Astrocyte of the hippocampus (primary cell): ENCODE results near the gene PCK2.

Experiments used
- DNase-seq: peaks from one replicate; pipeline ENCODE4 v3.0.0; 2011; ENCODE audit warnings: low read depth, low spot score

The PCK2 gene

DNA sequence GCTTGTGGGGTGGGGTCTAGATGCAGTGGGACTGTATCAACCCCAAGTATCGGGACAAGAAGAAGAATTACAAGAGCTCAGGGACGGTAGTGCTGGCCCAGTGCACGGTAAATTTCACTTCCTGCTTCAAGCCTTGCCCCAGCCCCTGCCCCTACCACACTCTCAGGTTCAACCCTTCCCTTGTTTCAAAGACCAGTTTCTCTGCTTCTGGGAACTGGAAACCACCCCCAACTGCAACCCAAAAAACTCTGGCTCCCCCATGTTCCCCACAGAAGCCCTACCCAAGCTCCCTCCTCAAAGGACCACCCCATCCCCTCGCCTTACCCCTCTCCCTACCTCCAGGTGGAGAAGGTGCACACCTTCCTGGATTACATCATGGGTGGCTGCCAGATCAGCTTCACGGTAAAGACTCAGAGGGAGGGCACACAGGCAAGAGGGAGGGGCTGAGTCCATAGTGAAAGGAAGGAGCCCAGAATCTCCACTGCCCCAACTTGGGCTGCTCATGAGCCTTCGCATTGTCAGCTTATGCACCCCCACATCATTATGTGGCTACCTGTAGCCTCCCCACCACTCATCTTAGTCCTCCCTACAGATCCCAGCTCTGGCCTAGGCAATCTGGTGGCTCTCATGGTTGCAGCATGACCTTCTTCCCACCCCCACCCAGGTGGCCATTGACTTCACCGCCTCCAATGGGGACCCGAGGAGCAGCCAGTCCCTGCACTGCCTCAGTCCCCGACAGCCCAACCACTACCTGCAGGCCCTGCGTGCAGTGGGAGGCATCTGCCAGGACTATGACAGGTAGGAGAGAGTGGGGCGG lies 18.4 kb upstream of the PCK2 start:
- DNase-seq: no peak

DNA sequence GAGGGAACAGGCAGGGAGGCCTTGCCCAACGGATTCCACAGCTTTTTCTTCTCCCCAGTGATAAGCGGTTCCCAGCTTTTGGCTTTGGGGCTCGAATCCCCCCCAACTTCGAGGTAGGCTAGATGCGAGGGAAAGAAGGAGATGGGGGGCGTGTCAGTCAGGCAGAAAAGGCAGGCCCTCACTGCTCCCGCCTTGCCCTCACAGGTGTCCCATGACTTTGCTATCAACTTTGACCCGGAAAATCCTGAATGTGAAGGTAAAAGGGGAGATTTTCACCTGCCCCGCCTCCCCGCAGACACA lies 17.9 kb upstream of the PCK2 start:
- no peak for DNase-seq

DNA sequence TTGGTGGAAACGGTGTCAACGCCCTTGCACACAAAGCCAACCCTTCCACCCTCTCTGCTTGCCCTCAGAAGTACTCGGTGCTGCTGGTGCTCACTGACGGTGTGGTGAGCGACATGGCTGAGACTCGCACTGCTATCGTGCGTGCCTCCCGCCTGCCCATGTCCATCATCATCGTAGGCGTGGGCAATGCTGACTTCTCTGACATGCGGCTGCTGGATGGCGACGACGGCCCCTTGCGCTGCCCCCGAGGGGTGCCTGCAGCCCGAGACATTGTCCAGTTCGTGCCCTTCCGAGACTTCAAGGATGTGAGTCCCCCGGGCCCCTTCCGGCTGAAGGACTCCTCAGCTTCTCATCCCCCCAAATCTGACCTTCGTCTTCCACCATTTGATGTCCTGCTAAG lies 17.0 kb upstream of the PCK2 start:
- DNase-seq: no peak

DNA sequence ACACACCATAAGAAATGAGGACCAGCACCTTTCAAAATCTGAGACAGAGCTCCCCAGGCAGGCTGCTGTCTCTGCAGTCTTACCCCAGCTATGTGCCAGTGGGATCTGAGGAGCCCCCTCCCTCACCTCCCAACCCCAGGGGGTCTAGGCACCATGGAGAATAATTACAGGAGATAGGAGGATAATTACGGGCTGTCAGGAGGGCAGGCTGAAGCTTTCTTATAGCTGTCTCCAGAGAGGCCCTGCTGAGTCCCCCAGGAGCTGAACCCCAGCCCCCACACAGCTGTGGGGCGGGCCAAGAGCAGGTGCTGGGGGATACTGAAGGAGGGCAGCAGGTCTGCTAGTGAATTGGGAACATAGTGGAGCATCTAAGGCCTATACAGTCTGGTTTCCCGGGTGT lies 16.0 kb upstream of the PCK2 start:
- no peak for DNase-seq

DNA sequence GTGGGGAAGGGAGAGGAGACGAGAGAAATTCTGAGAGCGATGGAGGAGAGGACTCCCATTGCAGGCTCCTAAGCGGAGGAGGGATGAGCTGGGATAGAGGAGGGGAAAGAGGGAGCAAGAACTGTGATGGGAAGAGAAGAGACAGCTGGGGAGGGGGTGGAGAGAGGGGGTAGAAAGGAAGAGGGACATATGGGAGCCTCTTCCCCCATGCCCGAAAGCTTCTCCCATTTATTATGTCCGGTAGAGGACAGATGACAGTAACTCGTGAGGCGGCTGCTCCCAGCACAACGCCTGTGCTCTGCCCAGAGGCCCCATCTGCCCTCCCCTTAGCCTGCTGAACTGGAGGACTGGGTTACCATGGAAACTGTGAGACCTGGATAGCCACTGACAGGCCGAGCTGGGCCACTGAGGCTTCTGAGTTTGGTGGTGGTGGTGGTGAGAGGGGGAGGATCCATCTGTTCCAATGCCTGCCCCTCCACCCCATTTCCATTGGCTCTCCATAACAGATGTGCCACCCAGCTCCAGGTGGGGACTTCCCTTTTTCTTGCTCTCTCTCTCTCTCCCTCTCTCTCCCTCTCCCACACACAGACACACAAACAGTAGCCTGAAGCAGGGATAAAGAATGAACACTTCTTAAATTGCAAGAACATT lies 14.5 kb upstream of the PCK2 start:
- no peak for DNase-seq

DNA sequence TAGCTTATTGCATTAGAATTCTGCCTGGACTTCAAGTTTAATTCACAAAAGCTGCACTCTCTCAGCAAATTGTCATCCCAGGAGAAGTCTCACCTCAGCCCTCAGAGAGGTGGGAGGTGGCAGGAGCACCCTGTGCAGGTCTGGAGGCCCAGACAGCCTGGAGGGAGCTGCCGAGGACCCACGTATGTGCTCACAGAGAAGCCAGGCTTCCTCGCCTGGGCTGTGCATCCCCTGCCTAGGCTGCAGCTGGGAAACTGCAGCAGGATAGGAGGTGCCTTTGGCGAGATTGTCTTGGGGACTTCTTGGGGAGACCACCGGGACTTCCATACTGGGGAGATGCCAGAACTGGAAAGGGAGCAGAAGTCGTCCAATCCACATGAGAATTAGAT lies 14.0 kb upstream of the PCK2 start:
- no peak for DNase-seq

DNA sequence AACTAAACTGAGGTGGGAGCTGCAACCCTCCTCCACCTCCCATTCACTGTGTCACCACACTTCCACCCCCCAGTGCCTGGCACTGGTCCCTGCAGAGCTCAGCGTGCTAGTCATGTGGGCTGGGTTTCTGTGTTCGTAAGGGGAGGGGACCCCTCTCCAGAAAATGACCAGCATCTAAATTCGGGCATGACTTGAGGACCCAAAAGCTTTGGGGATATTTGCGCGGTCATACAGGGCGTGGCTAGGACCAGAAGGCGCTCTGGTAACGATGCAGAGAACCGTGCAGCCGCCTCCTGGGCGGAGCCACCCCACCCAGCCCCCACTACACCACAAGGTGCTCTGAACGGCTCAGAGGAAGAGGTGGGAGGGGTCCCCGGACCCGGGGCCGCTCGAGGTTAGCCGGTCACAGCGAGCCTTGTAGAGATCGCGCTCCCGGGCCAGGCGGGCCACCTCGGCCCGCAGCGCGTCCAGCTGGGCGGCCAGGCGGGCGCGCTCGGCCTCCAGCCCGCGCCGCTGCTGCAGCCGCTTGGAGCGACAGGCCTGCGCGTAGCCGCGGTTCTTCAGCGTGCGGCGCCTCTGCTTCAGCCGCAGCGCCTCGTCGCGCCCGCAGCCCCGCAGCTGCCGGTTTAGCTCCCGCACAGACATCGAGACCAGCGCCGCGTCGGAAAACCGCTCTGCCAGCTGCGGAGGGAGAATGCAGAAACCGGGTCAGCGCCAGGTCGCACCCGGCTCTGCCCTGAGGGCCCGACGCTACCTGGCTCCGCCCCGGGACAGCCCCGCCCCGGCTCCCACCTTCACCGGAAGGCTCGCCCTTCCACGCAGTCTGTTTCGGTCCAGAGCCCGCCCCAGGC lies 13.0 kb upstream of the PCK2 start:
- DNase-seq: peak; percentile 57

DNA sequence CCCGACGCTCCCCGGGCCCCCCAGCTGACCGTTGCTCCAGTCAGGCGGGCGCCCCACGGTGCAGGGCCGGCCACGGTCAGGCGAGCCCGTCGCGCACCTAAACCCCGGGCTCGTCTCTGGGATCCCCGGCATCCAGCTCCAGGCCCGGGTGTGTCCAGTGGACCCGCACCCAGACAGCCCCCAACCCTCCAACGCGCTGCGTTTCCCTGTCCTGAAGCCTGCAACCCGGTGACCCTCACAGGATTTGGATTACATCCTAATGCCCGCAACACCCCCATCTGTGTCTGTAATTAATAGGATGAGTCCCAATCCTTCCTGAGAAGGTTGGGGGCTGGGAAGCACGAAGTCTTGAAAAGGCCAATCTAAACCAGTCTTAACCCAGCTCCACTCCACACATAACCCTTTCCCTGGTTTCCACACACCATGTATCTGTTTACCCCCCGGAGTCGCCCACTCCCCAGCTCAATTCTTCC lies 12.3 kb upstream of the PCK2 start:
- no peak for DNase-seq

DNA sequence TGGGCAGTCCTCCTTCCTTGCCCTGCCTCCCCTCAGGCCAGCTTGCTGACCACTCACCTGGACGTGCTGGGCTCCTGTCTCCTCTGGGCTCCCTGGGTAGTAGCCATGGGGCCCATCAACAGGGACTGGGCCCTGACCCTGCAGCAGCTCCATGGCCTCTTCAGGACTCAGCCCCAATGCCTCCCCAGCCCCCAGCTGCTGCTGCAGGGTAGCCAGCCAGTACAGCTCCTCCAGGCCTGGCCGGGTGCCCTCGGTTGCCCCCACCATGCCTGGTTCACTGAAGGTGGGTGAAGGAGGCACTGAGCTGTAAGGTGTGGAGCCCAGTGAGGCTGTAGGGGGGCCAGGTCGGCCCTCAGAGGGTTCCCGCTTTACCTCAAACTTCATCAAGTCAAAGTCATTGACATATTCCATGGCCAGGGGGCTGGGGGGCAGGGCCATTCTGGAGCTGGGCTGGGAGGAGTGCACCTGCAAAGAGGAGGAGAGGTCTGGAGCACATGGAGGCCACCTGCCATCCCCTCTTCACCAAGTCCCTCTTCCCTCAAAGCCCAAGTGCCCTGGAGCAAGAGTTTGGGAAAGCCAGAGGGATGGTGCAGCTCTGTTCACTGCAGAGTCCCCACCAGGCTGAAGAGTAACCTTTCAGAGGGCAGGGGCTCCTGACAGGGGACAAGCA lies 11.6 kb upstream of the PCK2 start:
- no peak for DNase-seq

DNA sequence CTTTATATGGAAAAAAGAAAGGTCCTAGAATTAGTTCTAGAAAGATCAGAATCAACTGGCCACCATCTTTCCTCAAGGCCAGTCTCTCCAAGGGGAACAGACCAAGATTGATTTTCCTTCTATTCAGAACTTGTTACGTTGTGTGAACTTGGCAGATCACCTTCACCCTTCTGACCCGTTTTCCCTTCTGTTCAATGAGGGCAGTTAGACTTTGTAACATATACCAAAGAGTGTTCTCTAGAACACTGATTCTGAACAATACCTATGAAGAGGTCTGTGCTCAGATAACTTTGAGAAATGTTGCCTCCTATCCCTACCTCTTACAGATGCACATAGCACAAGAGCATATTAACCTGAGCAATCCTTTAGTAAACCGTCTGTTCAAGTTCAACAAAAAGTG lies 10.6 kb upstream of the PCK2 start:
- DNase-seq: no peak

DNA sequence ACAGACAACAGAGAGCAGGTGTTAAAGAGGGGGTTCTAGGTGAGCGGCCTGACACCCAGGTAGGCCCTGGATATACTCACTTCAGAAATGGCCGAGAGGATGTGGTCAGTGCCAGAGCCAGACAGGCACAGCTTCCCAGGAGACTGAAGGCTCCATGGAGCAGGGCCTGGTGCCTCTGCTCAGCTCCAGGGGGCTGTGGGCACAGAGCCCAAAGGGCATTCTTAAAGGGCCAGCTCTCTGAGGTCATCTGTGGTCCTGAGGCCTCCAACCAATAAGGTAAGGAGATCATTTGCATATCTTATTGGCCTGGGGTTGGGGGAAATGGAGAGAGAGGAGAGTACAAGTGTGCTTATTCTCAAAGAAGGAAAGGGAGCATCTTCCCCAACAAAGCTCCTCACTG lies 9.7 kb upstream of the PCK2 start:
- peak; percentile 20 for DNase-seq

DNA sequence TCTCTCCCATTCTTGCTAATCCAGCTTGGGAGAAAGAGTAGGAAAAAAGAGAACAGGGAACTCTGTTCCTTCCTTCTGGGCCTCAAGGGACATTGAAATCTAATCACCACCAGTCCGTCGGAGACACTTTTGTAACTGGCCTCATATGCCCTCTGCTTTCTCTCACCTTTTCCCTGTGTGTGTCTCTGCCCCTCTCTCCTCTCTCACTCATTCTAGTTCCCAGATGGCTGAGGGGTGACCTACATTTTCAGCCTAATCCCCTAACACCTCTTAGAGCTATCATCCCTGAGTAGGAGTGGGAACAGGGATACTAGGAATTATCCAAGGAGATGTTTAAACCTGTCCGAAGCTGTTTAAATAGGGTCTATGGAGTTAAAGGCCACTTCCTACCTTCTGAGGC lies 8.9 kb upstream of the PCK2 start:
- DNase-seq: no peak

DNA sequence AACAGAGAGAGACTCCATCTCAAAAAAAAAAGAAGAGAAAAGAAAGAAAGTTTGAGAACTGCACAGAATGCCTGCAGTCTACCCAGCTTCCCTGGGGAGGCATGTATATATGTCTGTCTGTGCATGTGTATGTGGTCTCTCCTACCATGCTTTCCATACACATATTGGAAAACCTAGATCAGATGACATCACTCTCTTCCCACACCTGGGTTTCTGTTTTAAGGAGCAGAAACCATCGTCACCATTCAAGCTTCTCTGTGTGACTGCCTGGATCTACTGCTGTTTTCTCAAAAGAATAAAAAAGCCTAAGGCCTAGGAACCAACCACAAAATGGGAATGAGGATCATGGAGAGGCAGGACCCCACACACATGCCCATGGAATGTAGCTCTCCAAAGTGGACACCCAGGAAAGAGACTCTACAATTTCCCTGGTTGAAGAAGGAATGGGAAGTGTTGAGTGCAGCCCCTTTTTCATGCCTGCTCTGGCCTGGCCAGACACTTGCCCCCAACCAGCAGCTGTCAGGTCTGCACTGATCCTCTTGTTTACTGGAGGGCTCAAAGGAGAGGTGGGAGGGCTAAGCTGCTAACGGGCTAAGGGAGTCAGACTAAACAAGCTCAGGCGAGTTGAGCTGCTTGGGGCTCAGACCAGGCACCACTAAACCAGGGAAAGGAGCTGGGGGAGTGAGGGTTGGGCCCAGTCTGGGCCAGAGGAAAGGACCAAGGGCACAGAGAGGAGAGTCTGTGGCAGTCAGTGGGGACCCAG lies 7.7 kb upstream of the PCK2 start:
- no peak for DNase-seq

DNA sequence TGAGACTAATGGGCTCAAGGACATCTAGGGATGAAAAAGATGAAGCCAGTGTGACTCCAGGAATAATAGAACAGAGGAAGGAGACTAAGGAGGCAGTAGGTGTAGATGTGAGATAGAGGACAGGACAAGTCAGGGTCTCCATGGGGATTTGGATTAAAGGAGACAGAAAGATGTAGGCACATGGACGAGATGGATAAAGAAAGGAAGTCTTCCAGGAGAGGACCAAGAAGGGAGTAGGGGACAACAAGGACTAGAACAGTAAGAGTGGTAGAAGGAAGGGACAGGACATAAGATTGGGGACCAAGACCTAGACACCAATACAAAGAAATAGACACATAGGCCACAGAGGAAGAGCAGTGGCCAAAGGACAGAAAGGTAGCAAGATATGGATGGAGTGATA lies 7.1 kb upstream of the PCK2 start:
- DNase-seq: no peak

DNA sequence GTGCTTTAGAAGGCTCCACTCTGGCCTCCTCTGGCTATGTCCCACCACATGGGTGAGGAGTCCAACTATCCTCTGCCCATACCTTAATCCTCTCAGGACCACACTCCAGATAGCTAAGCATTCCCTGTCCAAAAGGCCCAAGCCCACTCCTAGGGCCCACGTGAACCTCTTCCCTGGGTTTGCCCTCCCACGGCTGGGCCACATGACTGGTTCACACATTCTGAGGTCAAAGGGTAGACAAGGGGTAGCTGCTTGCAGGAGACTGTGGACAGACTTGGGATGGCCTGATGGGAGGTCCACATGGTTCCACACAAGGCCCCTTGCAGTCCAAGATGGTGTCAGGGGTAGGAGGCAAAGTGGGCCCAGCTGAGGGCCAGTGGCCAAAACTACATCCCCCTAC lies 6.0 kb upstream of the PCK2 start:
- DNase-seq: no peak

DNA sequence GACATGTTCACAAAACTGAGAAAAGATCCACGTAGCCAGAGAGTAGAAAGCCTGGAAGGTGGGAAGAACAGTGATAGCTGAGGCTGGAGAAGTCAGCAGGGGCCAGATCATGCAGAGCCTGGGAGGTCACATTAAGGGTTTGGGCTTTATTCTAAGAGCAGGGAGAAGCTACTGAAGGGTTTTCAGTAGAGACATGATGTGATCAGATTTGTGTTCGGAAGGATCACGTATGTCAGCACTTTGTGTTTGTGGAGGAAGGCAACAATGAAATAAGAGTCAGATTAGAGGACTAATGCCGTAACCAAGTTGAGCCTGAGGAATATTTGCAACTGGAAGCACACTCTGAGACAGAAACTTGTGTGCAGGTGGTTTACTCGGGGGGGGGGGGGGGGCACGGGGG lies 4.2 kb upstream of the PCK2 start:
- DNase-seq: no peak

DNA sequence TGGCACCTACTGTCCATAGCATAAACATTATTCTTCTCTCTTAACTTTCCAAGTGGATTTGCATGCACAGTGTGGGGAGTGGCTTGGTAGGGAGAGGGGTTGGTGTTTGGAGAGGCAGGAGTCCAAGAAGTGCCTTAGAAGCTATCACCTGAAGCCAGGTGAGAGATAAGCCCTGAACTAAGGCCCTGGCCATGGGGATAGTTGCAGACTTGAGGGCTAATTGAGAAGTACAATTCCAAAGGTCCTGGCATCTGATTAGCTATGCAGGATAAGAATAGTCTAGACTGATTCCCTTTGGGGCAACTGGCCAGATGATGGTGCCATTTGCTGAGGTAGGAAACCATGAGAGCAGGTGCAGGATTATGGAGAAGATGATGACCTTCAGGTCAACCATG lies 2.0 kb upstream of the PCK2 start:
- DNase-seq: no peak

DNA sequence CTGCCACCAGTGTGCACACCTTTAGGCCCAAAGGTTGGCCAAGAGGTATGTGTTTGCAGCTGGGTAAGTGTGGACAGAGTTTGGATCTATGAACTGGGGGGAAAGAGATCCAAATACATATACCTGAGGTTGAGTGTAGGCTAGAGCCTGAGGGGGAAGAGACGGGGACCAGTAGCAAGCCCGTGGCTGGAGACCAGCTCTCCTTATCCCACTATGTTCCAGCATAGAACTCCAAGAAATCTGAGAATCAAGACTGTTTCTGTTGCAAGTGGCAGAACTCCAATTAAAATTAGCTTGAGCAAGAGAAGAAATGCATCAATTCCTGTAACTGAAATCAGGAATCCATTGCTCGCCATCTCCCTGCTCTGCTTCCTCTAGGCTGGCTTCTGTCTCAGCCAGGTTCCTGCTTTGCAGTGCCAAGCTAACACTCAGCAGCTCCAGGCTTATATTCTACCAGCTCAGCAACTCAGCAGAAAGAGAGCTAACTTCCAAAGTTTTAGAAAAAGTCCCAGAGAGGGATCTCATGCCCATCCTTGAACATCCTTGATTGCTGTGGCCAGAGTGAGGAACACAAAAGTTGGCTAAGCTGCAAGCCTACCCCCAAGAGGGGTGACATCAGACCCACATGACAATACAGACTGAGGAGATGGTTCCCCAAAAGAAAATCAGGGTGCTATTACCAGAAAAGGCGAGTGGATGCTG lies 1.5 kb upstream of the PCK2 start:
- no peak for DNase-seq

DNA sequence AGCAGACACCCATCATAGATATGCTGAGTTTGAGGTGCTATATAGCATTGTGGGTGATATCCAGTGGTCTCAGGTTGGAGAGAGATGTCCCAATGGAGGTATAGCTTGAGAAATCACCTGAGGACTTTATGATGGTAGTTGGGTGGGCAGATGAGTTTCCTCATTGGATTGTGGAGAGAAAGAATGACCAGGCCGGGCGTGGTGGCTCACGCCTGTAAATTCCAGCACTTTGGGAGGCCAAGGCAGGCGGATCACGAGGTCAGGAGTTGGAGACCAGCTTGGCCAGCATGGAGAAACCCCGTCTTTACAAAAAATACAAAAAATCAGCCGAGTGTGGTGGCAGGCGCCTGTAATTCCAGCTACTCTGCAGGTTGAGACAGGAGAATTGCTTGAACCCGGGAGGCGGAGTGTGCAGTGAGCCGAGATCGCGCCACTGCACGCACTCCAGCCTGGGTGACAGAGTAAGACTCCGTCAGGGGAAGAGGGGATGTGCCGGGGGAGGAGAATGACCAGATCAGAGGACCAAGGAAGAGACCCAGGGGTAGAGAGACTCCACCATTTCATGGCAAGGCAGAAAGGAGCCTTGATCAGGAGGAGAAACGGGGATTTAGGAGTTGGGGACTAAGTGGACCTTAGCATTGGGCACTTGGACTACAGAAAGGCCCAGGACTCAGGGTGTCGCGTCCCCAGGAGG lies 757 bp upstream of the PCK2 start:
- DNase-seq: no peak

DNA sequence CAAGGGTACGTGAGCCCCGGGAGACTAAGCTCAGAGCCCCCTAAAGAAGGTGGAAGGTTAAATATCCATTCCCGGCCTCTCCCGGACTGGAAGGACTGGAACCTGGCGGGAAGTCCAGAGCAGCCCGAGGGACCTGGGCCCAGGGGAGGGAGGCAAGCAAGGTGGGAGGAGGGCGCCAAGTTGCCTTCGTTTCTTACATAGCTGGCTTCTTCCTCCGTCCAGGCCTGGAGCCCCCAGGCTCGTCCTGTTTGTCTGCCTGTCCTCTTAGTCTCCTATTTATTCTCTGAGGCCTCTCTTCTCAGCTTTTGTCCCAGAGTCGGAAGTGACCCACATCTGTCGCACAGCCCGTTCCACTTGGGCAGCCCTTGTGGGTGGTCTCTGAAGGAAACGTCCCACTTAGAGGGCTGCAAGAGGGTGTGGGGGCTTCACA lies 745 bp downstream of the PCK2 start:
- no peak for DNase-seq
